SH-SY5Y (cell line): ENCODE measurements around the gene ADAMTSL4.

Experiments
- GATA2 ChIP-seq: IDR thresholded peaks from 2 replicates; pipeline ENCODE4 v1.6.1; 2011; ENCODE audit warnings: mild to moderate bottlenecking, low read depth, low read length
- GATA3 ChIP-seq: IDR thresholded peaks from 2 replicates; pipeline ENCODE4 v1.6.1; 2011; ENCODE audit warnings: low read depth, mild to moderate bottlenecking, low read length, moderate library complexity

- TF ChIP-seq GATA2 (no peak), GATA3 (no peak)
Measured at GRCh38 chr1:150548324-150548631, 930 bp upstream of the ADAMTSL4 start.
